H1 (cell line): ENCODE results near the gene MYO5B. TPM values are rescaled to one million over a fixed set of nuclear protein-coding genes. Genes with fewer than 3 reads are reported as not detected.

Experiments
- CTCF ChIA-PET: fragments of 300-600 bp; sonication (Branson Sonifier 250); formaldehyde crosslinking; loops from one replicate; lab custom pipeline; 2021; ENCODE audit not compliant: partially characterized antibody; lab: Charles Lee
- POLR2A ChIA-PET: fragments of 300-600 bp; sonication (Branson Sonifier 250); formaldehyde crosslinking; loops from one replicate; lab custom pipeline; 2021; ENCODE audit warnings: inconsistent platforms; ENCODE audit not compliant: partially characterized antibody; lab: Charles Lee
- DNase-seq, 2 experiments: peaks; one replicate each; pipeline versions ENCODE4 v3.0.0 to v3.0.0-alpha.2; 2010 to 2022; ENCODE audit warnings: low spot score in 2 of 2, low read depth in 1 of 2, mixed read lengths in 1 of 2
- FAIRE-seq: peaks from 2 replicates; lab custom pipeline; 2011; peaks lifted over from hg19 to GRCh38; lab: Jason Lieb, UNC
- H2AFZ ChIP-seq: 2 replicates; pipeline ENCODE4 v1.8.1; 2012; ENCODE audit warnings: low read length, inconsistent platforms
- H2AK5ac ChIP-seq: 2 replicates; pipeline ENCODE4 v1.6.1; 2013; ENCODE audit warnings: low read depth, low read length
- H2BK120ac ChIP-seq: replicated peaks from 2 replicates; pipeline ENCODE3; 2013; ENCODE audit warnings: low read depth, low read length, inconsistent platforms
- H2BK12ac ChIP-seq: 2 replicates; pipeline ENCODE4 v1.6.1; 2013; ENCODE audit warnings: low read depth, low read length
- H2BK15ac ChIP-seq: 2 replicates; pipeline ENCODE4 v1.6.1; 2013; ENCODE audit warnings: low read length
- H2BK20ac ChIP-seq: 2 replicates; pipeline ENCODE4 v1.6.1; 2013; ENCODE audit warnings: low read length
- H2BK5ac ChIP-seq: 2 replicates; pipeline ENCODE4 v1.6.1; 2013; ENCODE audit warnings: low read depth, low read length
- H3K14ac ChIP-seq: 2 replicates; pipeline ENCODE4 v1.6.1; 2013; ENCODE audit warnings: inconsistent platforms; ENCODE audit not compliant: insufficient read length
- H3K18ac ChIP-seq: 2 replicates; pipeline ENCODE4 v1.6.1; 2013; ENCODE audit warnings: low read length; ENCODE audit errors: extremely low read depth
- H3K23ac ChIP-seq: 2 replicates; pipeline ENCODE4 v1.6.1; 2013; ENCODE audit warnings: inconsistent platforms; ENCODE audit not compliant: insufficient read length
- H3K23me2 ChIP-seq: 2 replicates; pipeline ENCODE4 v1.6.1; 2013; ENCODE audit warnings: low read depth, low read length
- H3K27ac ChIP-seq: 2 replicates; pipeline ENCODE4 v1.6.1; 2011; ENCODE audit warnings: low read depth, low read length, inconsistent platforms
- H3K27me3 ChIP-seq, 4 experiments: replicated peaks in 1 of 4; 1 replicate in 1 of 4; 2 replicates in 3 of 4; pipeline versions ENCODE4 v1.6.1 to v1.8.1; 2011 to 2013; ENCODE audit warnings: low read length in 3 of 4, mild to moderate bottlenecking in 3 of 4, inconsistent platforms in 2 of 4, mixed read lengths in 2 of 4, moderate library complexity in 1 of 4; ENCODE audit not compliant: control insufficient read depth in 3 of 4, insufficient read depth in 3 of 4; ENCODE audit errors: extremely low read depth in 1 of 4
- H3K36me3 ChIP-seq, 4 experiments: 2 replicates each; pipeline versions ENCODE4 v1.6.1 to v1.8.1; 2011 to 2013; ENCODE audit warnings: mild to moderate bottlenecking in 4 of 4, low read length in 3 of 4, moderate library complexity in 2 of 4, control low read depth in 1 of 4, inconsistent platforms in 1 of 4; ENCODE audit not compliant: insufficient read depth in 4 of 4, control insufficient read depth in 2 of 4
- H3K4ac ChIP-seq: replicated peaks from 2 replicates; pipeline ENCODE3; 2013; ENCODE audit warnings: low read length, low read depth, mixed read lengths, inconsistent platforms; ENCODE audit not compliant: insufficient read length
- H3K4me1 ChIP-seq, 4 experiments: replicated peaks in 1 of 4; 1 replicate in 1 of 4; 2 replicates in 3 of 4; pipeline versions ENCODE4 v1.6.1 to v1.8.1; 2011 to 2013; ENCODE audit warnings: low read length in 3 of 4, inconsistent platforms in 2 of 4, mixed read lengths in 1 of 4; ENCODE audit not compliant: insufficient read depth in 4 of 4, control insufficient read depth in 3 of 4
- H3K4me2 ChIP-seq, 2 experiments: 2 replicates each; pipeline versions ENCODE4 v1.6.1 to v1.8.1; 2011 to 2013; ENCODE audit warnings: low read depth in 2 of 2, low read length in 2 of 2, control low read depth in 1 of 2, inconsistent platforms in 1 of 2, mild to moderate bottlenecking in 1 of 2; ENCODE audit not compliant: insufficient read depth in 1 of 2
- H3K4me3 ChIP-seq, 4 experiments: fragments of 200-600, 300-600 bp in 1 of 4; sonication (generic), shearing (Covaris generic), sonication (Bioruptor Twin) in 1 of 4; 2 replicates each; pipeline versions ENCODE4 v1.5.1 to v1.8.1; 2011 to 2016; ENCODE audit warnings: low read length in 4 of 4, low read depth in 3 of 4, control low read depth in 2 of 4, inconsistent platforms in 2 of 4, mild to moderate bottlenecking in 2 of 4, mixed read lengths in 1 of 4, moderate library complexity in 1 of 4; ENCODE audit not compliant: insufficient read depth in 2 of 4; ENCODE audit errors: extremely low read depth in 1 of 4
- H3K56ac ChIP-seq: replicated peaks from 2 replicates; pipeline ENCODE3; 2013; ENCODE audit warnings: low read depth, mild to moderate bottlenecking, mixed read lengths, low read length, inconsistent platforms; ENCODE audit not compliant: insufficient read length
- H3K79me1 ChIP-seq: 2 replicates; pipeline ENCODE4 v1.6.1; 2013; ENCODE audit warnings: low read depth, low read length, control low read depth
- H3K79me2 ChIP-seq, 2 experiments: 2 replicates each; pipeline versions ENCODE4 v1.6.1 to v1.8.1; 2012 to 2013; ENCODE audit warnings: low read length in 2 of 2, mild to moderate bottlenecking in 2 of 2, inconsistent platforms in 1 of 2; ENCODE audit not compliant: insufficient read depth in 2 of 2, control insufficient read depth in 1 of 2
- H3K9ac ChIP-seq, 4 experiments: replicated peaks in 1 of 4; 1 replicate in 1 of 4; 2 replicates in 3 of 4; pipeline versions ENCODE4 v1.6.1 to v1.8.1; 2011 to 2013; ENCODE audit warnings: low read depth in 3 of 4, low read length in 3 of 4, control low read depth in 2 of 4, mild to moderate bottlenecking in 2 of 4, moderate library complexity in 2 of 4, inconsistent platforms in 1 of 4; ENCODE audit errors: extremely low read depth in 1 of 4
- H3K9me3 ChIP-seq, 2 experiments: 2 replicates each; pipeline versions ENCODE4 v1.6.1 to v1.8.1; 2012 to 2013; ENCODE audit warnings: mild to moderate bottlenecking in 2 of 2, moderate library complexity in 2 of 2, control low read depth in 1 of 2, inconsistent platforms in 1 of 2, low read depth in 1 of 2, low read length in 1 of 2, mixed read lengths in 1 of 2; ENCODE audit not compliant: insufficient read depth in 2 of 2
- H4K20me1 ChIP-seq, 2 experiments: replicated peaks in 1 of 2; 2 replicates each; pipeline versions ENCODE3 to v1.8.1; 2011 to 2013; ENCODE audit warnings: inconsistent platforms in 2 of 2, low read length in 2 of 2, mild to moderate bottlenecking in 1 of 2; ENCODE audit not compliant: insufficient read depth in 2 of 2, control insufficient read depth in 1 of 2
- H4K5ac ChIP-seq: 2 replicates; pipeline ENCODE4 v1.6.1; 2013; ENCODE audit warnings: low read length, low read depth, mixed read lengths, inconsistent platforms; ENCODE audit not compliant: insufficient read length
- H4K8ac ChIP-seq: 2 replicates; pipeline ENCODE4 v1.8.0; 2013; ENCODE audit warnings: mild to moderate bottlenecking, moderate library complexity, low read length, inconsistent platforms; ENCODE audit not compliant: insufficient read depth; ENCODE audit errors: extremely low read depth
- H4K91ac ChIP-seq: replicated peaks from 2 replicates; pipeline ENCODE3; 2013; ENCODE audit warnings: low read length, mixed read lengths, inconsistent platforms; ENCODE audit not compliant: insufficient read length
- GABPA ChIP-seq: IDR thresholded peaks from 2 replicates; pipeline ENCODE4 v1.6.1; 2011; ENCODE audit warnings: mild to moderate bottlenecking, low read length, moderate library complexity, borderline replicate concordance; ENCODE audit not compliant: insufficient read depth
- TAF1 ChIP-seq: IDR thresholded peaks from 2 replicates; pipeline ENCODE4 v1.6.1; 2011; ENCODE audit warnings: mild to moderate bottlenecking, low read depth, low read length
- WGBS, 2 experiments: shearing (Covaris generic) in 1 of 2; methylation state at CpG; one replicate each; pipeline versions ENCODE4 v1.1.6 to v1.1.7; 2013 to 2015; ENCODE audit warnings: low lambda C conversion rate in 2 of 2, mixed read lengths in 2 of 2, inconsistent platforms in 1 of 2, low coverage in 1 of 2, missing lambda C conversion rate in 1 of 2; ENCODE audit not compliant: insufficient replicate concordance in 2 of 2, insufficient coverage in 1 of 2, insufficient read length in 1 of 2; ENCODE audit errors: extremely low coverage in 1 of 2, missing lambda C conversion rate in 1 of 2; 5-methylcytosine and 5-hydroxymethylcytosine counted together
- polyA plus RNA-seq, 7 experiments: library from polyadenylated mRNA; depleted of rRNA in 3 of 7; stranded (reverse) in 5 of 7; unstranded in 2 of 7; fragments of >200 nt in 5 of 7; fragments of 200-250 nt in 2 of 7; gene quantifications; 1 replicate in 5 of 7; 2 replicates in 1 of 7; 4 replicates in 1 of 7; pipeline versions ENCODE4 v1.2.1 to v1.2.3, GENCODE V29; 2011 to 2013; ENCODE audit warnings: missing spikeins in 2 of 7, mixed read lengths in 2 of 7
- total RNA-seq: library from RNA; stranded (reverse); fragmentation: NEBNext Ultra II Directional; extraction: Animal tissue kit (Norgen Biotek cat#: 25700); gene quantifications from 2 replicates; pipeline ENCODE4 v1.2.1, GENCODE V29; 2021

Gene MYO5B
- total and polyA plus RNA-seq, 2 of the 8 experiments (the other 6 are each of a cell fraction or from before 2014, with no cell fraction given) = 6.4 to 7.7 TPM

- H2BK15ac ChIP-seq = no peak overlapping the region
- no peak overlapping the region for H4K8ac ChIP-seq
- POLR2A ChIA-PET = no interaction called here
- no peaks in the 10 kb centered on the region for H3K79me2 ChIP-seq
- H2BK120ac ChIP-seq = no peak overlapping the region
- H2BK12ac ChIP-seq = no peak overlapping the region
- no peaks in the 10 kb centered on the region for H3K9me3 ChIP-seq
- H3K23ac ChIP-seq = no peak overlapping the region
- H2AK5ac ChIP-seq = no peak overlapping the region
- no peak overlapping the region for H2AFZ ChIP-seq
- H3K4ac ChIP-seq = no peak overlapping the region
- CTCF ChIA-PET = interaction anchor here (0.7 to 2.1 kb wide), 3 partner anchors 13 to 283 kb away, joined by 3 to 6 read pairs (median 5); no protein-coding TSS in a partner anchor
- no peaks in the 10 kb centered on the region for H3K79me1 ChIP-seq
- no peaks in the 10 kb centered on the region for H4K20me1 ChIP-seq
- no peak overlapping the region for H3K4me3 ChIP-seq
- TF ChIP-seq TAF1 (no peak), GABPA (no peak)
- H3K36me3 ChIP-seq = no peaks in the 10 kb centered on the region
- H3K14ac ChIP-seq = no peak overlapping the region
- FAIRE-seq = no peak
- H3K23me2 ChIP-seq = no peaks in the 10 kb centered on the region; the same call in 1 of the 2 replicates
- no peak for DNase-seq
- H4K91ac ChIP-seq = no peak overlapping the region
- no peaks in the 10 kb centered on the region for H3K27me3 ChIP-seq
- no peak overlapping the region for H3K56ac ChIP-seq
- H3K27ac ChIP-seq = no peak overlapping the region
- WGBS, 2 experiments = 71% methylated on average over 2 of the region's 2 CpGs; no CpG with 5 or more reads in 1 of the 2 experiments
- H3K4me1 ChIP-seq = no peaks in the 10 kb centered on the region
- H2BK20ac ChIP-seq = no peak overlapping the region
- no peak overlapping the region for H3K9ac ChIP-seq
- no peak overlapping the region for H2BK5ac ChIP-seq
- H3K4me2 ChIP-seq = no peak overlapping the region
- no peak overlapping the region for H4K5ac ChIP-seq
- H3K18ac ChIP-seq = no peak overlapping the region
These were observed 260.5 kb downstream of the MYO5B start for GRCh38 chr18:49934457-49934856.
